T-helper 1 cell treated with Interleukin-12 subunit alpha and Interleukin-12 subunit beta and Interleukin-4 antibody, amounts not matched to agents 30 μg/mL and 1 μg/mL, for 36 hours (primary cell): Measurements from ENCODE around the gene CARD10.
"Not testable (repeated sequence)": the region's sequence is repeated elsewhere in the genome, so short reads cannot be mapped to it uniquely, and the experiment has no call there.

Experiments
- H3K27ac Mint-ChIP-seq: one replicate; pipeline ENCODE4 v1.8.0; 2021; ENCODE audit warnings: mild to moderate bottlenecking, mixed read lengths
- H3K27me3 Mint-ChIP-seq: one replicate; pipeline ENCODE4 v1.8.0; 2021; ENCODE audit warnings: low read depth, mixed read lengths
- H3K36me3 Mint-ChIP-seq: one replicate; pipeline ENCODE4 v1.8.0; 2021; ENCODE audit warnings: low read depth, mixed read lengths
- H3K4me1 Mint-ChIP-seq: one replicate; pipeline ENCODE4 v1.8.0; 2021; ENCODE audit warnings: low read depth, mixed read lengths
- H3K4me3 Mint-ChIP-seq: one replicate; pipeline ENCODE4 v1.8.0; 2021; ENCODE audit warnings: mild to moderate bottlenecking, moderate library complexity, mixed read lengths
- H3K9me3 Mint-ChIP-seq: one replicate; pipeline ENCODE4 v1.8.0; 2021; ENCODE audit warnings: mixed read lengths

The CARD10 gene

DNA sequence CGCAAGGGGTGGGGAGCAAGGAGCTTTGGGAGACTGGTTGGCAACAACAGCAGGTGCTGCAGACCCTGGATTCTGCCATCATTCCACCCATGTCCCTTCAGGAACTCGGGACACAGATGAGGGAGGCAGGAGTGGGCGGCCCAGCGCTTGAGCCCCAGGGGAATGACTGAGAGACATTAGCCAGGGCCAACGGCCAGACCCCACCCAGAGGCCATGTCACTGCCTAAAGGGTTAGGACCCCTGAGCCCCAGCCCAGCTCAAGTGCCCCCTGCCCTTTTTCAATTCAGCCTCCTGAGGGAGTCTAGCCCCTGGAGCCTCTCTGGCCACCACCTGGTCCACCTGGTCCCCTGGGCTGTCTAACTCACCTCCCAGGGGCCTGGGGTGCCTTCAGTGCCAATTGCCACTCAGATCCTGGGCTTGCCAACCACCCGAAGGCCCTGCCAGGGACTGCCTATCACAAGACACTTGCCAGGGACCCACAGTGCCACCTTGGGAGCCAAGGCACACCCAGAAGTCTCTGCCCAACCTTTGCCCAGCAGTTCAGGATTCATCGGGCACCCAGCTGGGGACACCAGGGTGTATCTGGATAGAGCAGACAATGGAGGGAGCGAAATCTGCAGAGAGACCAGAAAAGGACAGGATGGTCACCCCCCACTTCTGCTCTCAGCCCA, 49.7 kb downstream of the CARD10 start:
- Mint-ChIP-seq H3K4me1 (peaks cover 6% of the 10 kb centered on the region), H3K36me3 (peaks cover 28% of the 10 kb centered on the region), H3K4me3 (no peak overlapping the region), H3K27ac (no peak overlapping the region), H3K9me3 (no peaks in the 10 kb centered on the region), H3K27me3 (no peaks in the 10 kb centered on the region)

DNA sequence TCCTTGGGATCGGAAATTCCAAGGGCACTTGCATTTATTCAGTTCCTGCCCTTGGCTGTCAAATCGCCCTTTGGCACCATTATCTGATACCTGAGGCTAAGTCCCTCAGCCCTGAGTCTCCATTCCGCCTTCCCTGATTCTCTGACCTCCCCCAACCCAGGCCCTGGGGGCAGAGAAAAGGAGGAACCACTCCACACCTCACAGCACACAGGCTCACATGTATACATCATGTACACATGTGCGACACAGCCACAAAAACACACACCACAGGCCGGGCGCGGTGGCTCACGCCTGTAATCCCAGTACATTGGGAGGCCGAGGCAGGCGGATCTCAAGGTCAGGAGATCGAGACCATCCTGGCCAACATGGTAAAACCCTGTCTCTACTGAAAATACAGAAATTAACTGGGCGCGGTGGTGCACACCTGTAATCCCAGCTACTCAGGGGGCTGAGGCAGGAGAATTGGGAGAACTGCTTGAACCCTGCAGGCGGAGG, 51.0 kb downstream of the CARD10 start:
- H3K4me1 Mint-ChIP-seq, H3K27me3 Mint-ChIP-seq, H3K4me3 Mint-ChIP-seq, H3K9me3 Mint-ChIP-seq, H3K27ac Mint-ChIP-seq: not testable (repeated sequence)
- H3K36me3 Mint-ChIP-seq: peaks cover 27% of the 10 kb centered on the region

DNA sequence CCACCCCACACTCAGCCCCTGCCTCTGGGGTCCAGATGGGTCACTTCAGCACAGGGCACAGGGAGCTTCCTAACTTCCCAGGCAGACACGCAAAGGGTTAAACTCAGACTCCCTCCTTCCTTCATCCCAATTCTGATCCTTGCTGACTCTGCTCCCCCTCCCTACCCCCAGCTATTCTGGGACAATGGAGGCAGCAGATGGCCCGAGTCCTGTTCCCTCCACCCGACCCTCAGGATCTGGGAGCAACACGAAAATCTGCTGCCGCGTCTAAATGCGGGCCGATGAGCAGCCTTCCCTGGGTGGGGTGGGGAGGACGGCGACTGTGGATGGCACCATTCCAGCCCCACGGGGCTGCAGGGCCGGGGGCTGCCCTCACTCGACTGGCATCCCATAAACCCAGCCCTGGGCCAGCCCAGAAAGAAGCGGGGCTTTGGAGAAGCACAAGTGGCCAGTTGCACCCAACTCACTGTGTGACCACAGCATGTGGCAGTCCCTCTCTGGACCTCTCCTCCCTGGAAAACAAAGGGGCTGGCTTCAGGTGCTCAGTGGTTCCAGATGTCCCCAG, 51.7 kb downstream of the CARD10 start:
- Mint-ChIP-seq H3K27me3 (no peaks in the 10 kb centered on the region), H3K4me1 (peaks cover 6% of the 10 kb centered on the region), H3K9me3 (no peaks in the 10 kb centered on the region), H3K4me3 (no peak overlapping the region), H3K27ac (no peak overlapping the region), H3K36me3 (peaks cover 27% of the 10 kb centered on the region)

DNA sequence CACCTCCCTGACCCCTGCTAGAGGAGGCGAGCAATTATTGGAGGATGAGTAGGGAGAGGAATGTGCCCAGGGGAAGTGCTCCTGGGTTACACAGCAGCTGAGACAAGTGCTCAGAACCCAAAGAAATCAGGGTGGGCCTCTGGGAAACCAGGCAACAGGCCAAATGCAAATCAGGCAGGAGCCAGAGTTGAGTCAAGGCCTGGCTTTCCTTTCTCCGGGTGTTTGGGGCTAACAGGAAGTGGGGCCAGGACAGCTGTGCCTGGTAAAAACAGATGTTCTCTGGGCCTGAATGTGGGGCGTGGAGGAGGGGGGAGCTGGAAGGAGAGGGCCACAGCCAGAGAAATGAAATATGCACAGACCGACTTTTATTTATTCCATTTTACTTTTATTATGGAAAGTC, 55.0 kb downstream of the CARD10 start:
- H3K9me3 Mint-ChIP-seq: no peaks in the 10 kb centered on the region
- H3K36me3 Mint-ChIP-seq: peaks cover 34% of the 10 kb centered on the region
- no peak overlapping the region for H3K4me3 Mint-ChIP-seq
- H3K4me1 Mint-ChIP-seq: peaks cover 9% of the 10 kb centered on the region
- H3K27ac Mint-ChIP-seq: no peak overlapping the region
- no peaks in the 10 kb centered on the region for H3K27me3 Mint-ChIP-seq

DNA sequence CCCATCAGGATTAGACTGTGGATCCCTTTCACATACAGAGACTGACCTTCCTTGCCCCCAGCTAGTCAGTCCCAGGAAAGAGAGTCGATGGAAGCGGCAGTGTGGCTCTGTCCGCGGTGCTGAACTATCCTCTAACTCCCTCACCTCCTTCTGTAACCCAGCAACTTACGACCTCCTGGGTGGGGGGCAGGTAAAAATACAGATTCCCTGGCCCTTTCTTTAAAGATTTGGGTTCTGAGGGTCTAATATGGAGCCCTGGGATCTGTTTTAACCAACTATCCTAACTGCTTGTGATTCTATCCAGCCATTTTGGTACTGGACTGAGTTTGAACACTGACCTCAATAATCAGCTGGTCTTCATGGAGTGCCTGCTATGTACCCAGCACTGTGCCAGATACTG, 56.2 kb downstream of the CARD10 start:
- Mint-ChIP-seq H3K27ac (no peak overlapping the region), H3K4me1 (peaks cover 9% of the 10 kb centered on the region), H3K27me3 (no peaks in the 10 kb centered on the region), H3K4me3 (no peak overlapping the region), H3K9me3 (no peaks in the 10 kb centered on the region), H3K36me3 (peaks cover 31% of the 10 kb centered on the region)

DNA sequence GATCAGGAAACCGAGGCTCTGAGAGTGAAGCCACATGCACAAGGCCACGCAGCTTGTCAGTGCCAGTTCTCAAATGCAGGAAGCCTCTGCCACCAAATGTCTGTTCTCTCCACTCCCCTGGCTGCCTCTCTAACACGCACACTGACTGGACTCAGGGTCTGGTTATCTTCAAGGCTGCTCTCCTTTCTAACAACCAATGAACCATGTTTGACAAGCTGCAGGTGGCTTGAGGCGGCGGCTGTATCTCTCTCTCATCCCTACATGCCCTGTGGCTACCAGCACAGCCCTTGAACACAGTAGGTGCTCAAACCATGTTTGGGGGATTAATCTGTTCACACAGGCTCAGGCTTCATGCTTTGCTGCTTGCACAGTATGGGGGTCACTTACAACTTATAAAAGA, 56.8 kb downstream of the CARD10 start:
- H3K27me3 Mint-ChIP-seq: no peaks in the 10 kb centered on the region
- H3K36me3 Mint-ChIP-seq: peaks cover 29% of the 10 kb centered on the region
- no peak overlapping the region for H3K27ac Mint-ChIP-seq
- H3K4me1 Mint-ChIP-seq: peaks cover 11% of the 10 kb centered on the region
- no peaks in the 10 kb centered on the region for H3K9me3 Mint-ChIP-seq
- no peak overlapping the region for H3K4me3 Mint-ChIP-seq

DNA sequence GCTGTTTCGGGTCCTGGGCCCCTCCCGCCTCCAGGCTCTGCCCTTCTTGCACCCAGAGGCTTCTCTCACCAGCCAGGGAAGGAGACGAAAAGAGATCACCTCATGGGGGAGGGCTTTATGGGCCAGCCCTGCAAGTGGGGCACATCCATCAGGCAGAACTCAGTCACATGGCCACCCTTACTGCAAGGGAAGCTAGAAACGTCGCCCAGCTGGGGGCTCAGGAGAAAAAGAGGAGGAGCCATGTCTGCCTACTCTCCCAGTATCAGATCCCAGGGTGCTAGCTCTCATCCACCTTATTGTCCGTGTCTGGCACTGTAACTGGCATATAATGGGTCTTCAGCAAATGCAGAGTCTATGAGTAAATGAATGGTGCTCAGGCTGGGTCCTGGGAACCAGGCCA, 57.3 kb downstream of the CARD10 start:
- H3K36me3 Mint-ChIP-seq: peaks cover 29% of the 10 kb centered on the region
- H3K4me1 Mint-ChIP-seq: peaks cover 12% of the 10 kb centered on the region
- H3K27ac Mint-ChIP-seq: no peak overlapping the region
- H3K9me3 Mint-ChIP-seq: no peaks in the 10 kb centered on the region
- H3K27me3 Mint-ChIP-seq: no peaks in the 10 kb centered on the region
- no peak overlapping the region for H3K4me3 Mint-ChIP-seq

DNA sequence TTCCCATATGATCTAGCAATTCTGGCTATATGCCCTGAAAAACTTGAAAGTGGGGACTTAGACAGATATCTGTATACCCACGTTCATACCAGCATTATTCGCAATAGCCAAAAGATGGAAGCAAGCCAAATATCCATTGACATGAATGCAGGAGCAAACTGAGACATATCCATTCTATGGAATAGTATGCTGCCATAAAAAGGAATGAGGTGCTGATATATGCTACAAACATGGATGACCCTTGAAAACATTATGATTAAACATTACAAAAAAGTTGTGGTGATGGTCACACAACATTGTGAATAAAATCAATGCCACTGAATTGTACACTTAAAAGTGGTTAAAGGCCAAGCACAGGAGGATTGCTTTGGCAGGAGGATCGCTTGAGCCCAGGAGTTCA, 58.5 kb downstream of the CARD10 start:
- Mint-ChIP-seq H3K9me3 (no peaks in the 10 kb centered on the region), H3K36me3 (peaks cover 25% of the 10 kb centered on the region), H3K4me3 (no peak overlapping the region), H3K27me3 (no peaks in the 10 kb centered on the region), H3K27ac (no peak overlapping the region), H3K4me1 (peaks cover 10% of the 10 kb centered on the region)

DNA sequence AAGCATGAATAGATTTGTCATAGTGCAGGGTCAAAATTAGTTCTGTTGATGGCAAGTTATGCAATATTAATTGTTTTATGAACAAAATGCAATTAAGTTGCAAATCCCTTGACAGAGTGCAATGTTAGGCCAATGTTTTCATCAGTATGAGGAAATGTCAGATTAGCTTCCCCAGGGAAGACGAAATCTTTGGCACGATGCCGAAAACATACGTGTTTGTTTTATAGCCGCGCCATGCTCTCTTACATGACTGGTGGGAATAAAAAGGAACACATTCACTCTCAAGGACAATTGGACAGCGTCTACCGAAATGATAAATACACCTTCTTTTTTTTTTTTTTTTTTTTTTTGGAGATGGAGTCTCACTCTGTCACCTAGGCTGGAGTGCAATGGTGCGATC, 60.0 kb downstream of the CARD10 start:
- H3K4me1 Mint-ChIP-seq: peaks cover 8% of the 10 kb centered on the region
- H3K4me3 Mint-ChIP-seq: no peak overlapping the region
- no peaks in the 10 kb centered on the region for H3K9me3 Mint-ChIP-seq
- peaks cover 3% of the 10 kb centered on the region for H3K27me3 Mint-ChIP-seq
- H3K27ac Mint-ChIP-seq: no peak overlapping the region
- H3K36me3 Mint-ChIP-seq: peaks cover 16% of the 10 kb centered on the region

DNA sequence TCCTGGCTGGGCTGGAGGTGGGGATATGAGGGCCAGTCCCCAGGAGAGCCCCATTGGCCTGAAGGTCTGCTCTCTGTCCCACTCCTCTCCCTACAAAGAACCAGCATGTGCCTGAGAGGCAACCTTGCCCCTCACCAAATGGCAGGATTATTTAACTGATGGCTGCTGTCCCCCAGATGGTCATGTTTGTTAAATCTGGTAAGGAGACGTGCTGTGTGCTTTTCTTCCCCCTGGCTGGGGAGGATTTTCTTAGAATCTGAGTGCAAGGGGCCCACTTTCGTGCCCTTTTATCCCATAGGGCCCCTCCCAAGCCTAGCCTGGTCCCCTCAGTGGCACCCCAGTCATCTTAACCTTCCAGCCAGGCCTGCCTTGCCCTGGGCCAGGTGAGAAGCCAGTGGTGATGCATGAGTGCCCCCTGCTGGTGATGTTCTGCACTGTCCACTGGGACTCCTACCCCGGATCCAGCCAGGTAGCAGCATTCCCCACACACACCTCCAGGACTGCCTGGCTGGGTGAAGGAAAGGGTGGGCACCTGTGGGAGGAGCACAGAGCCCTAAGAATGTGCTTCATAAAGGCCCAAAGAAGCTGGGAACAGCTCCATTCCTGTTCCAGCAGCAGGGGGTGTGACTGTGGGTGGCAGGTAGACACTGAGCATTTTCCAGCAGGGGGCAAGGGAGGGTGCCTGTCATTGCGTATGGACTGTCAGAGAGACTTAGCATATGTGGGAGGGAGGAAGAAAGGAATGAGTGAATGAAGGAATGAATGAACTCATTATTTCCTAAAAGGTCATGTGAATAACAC, 61.9 kb downstream of the CARD10 start:
- Mint-ChIP-seq H3K27ac (no peak overlapping the region), H3K36me3 (peaks cover 12% of the 10 kb centered on the region), H3K4me1 (peaks cover 8% of the 10 kb centered on the region), H3K9me3 (no peaks in the 10 kb centered on the region), H3K4me3 (no peak overlapping the region), H3K27me3 (peaks cover 3% of the 10 kb centered on the region)

DNA sequence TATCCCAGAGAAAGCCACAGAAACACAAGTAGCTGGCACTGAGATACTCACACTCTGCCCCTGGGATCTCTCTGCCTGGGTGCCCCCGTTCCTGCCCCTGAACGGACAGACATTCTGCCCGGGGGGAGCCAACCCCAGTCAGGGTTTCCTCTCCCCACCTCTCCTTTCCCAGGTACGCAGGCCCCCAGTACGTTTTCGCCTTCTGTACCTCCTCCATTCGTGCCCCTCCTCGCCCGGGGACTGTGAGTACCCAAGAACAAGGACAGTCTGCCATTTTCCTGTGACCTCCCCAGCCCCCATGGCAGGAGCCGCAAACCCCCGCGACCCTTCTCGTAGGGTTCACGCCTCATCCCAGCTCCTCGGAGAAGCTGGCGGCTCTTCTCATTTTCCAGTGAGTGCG, 62.9 kb downstream of the CARD10 start:
- no peaks in the 10 kb centered on the region for H3K9me3 Mint-ChIP-seq
- no peak overlapping the region for H3K27ac Mint-ChIP-seq
- peaks cover 8% of the 10 kb centered on the region for H3K36me3 Mint-ChIP-seq
- H3K4me3 Mint-ChIP-seq: no peak overlapping the region
- peaks cover 3% of the 10 kb centered on the region for H3K27me3 Mint-ChIP-seq
- peaks cover 3% of the 10 kb centered on the region for H3K4me1 Mint-ChIP-seq

DNA sequence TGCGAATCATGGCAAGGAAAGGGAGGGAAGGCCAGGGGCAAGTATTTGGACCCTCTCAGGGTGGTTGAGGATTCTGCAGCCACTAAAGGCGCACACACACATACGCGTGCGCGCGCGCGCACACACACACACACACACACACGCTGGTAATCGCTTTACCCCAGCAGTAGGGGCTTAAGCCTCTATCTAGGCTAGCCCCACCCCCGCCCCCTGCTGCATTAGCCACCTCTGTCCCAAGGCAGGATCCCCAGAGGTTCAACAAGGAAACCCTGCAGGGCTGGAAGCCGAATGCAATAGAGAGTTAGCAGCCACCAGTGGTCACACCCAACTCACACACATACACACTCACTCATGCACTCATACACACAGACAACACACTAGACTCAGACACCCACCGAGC, 63.3 kb downstream of the CARD10 start:
- Mint-ChIP-seq H3K4me3 (no peak overlapping the region), H3K27me3 (peaks cover 3% of the 10 kb centered on the region), H3K36me3 (peaks cover 8% of the 10 kb centered on the region), H3K9me3 (no peaks in the 10 kb centered on the region), H3K27ac (no peak overlapping the region), H3K4me1 (peaks cover 3% of the 10 kb centered on the region)

DNA sequence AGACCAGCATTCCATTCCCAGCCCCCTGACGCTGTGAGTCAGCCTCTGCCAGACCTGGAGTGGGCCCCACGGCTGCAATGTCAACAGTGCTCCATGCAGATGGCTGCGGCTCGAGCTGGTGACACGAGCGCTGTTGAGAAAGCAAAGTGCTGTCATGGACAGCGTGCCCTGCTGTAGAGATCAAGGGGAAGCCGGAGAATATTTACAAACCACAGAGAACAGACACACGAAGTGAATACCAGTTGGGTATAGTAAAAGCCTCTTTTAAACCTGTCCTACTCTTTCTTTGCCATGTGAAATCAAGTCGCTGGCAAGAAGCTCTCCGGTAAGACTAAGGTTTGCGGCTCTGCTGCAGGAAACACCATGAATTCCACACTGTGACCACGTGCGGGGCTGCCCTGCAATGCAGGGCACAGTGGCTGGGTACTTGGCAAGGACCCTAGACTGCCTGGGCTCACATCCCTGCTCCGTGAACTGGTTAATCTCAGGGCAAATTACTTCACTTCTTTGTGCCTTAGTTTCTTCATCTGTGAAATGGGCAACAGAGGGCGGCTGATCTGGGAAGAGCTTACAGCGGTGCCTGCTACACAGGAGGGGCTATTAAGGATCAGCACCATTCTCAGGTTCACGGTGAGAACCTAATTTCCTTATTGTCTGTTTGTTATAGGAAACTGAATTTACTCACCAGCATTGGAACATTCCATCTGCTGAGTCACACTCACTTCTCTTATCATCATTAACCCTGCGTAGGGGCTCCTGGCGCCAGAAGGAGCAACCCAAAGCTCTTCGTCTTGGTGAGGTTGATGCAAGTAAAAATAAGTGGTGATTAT, 64.1 kb downstream of the CARD10 start:
- Mint-ChIP-seq H3K27me3 (peaks cover 3% of the 10 kb centered on the region), H3K36me3 (peaks cover 5% of the 10 kb centered on the region), H3K4me1 (peaks cover 3% of the 10 kb centered on the region), H3K9me3 (no peaks in the 10 kb centered on the region), H3K27ac (no peak overlapping the region), H3K4me3 (no peak overlapping the region)

DNA sequence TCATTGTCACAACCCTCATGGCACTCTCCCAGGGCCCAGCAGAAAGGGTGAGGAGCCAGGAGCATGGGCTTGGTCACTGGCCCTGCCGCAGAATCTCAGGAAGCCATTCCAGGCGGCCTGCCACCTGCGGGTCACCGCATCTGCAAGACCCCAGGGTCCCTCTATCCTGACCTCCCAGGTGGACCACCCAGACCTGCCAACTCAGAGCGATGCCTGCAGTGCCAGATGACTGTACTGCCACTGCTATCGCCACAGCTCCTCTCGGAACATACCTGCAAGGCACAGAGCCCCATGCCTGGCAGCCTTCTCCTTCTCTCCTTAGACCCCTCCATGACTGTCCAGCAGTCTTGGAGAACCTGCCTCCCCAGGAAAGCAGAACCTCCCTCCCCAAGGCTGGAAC, 65.5 kb downstream of the CARD10 start:
- Mint-ChIP-seq H3K36me3 (peaks cover under 1% of the 10 kb centered on the region), H3K27me3 (peaks cover 3% of the 10 kb centered on the region), H3K4me1 (peaks cover 3% of the 10 kb centered on the region), H3K9me3 (no peaks in the 10 kb centered on the region), H3K27ac (no peak overlapping the region), H3K4me3 (no peak overlapping the region)
